ENCODE data around the gene PRRT2. TPM values are rescaled to one million over a fixed set of nuclear protein-coding genes. Genes with fewer than 3 reads are reported as not detected.

PRRT2 gene
- total and polyA plus RNA-seq, 8 donors = 0.35 to 3.2 (median 0.70) TPM

GRCh38 chr16:29864205-29864604 lies 52.2 kb downstream of the PRRT2 start:
- intact Hi-C loops (cut with DNase I) = loop anchor here in 1 of 3 donors (10.0 kb wide), 1 partner anchor 141 kb away; no protein-coding TSS in a partner anchor
- Histone ChIP-seq H3K4me1 (peaks cover 0 to 16% (median 11%) of the 10 kb centered on the region in 3 donors), H3K4me3 (no peak overlapping the region), H3K27me3 (no peaks in the 10 kb centered on the region), H3K27ac (no peak overlapping the region), H3K9me3 (no peaks in the 10 kb centered on the region), H3K36me3 (peaks cover 0 to 9% (median 0%) of the 10 kb centered on the region in 3 donors)
- TF ChIP-seq CTCF (IDR thresholded peaks at IDR 0.05) = no peak
- ATAC-seq (no peak), FAIRE-seq (no peak), DNase-seq (no peak)
- WGBS, 2 donors = 71% methylated on average over 9 of the region's 9 CpGs

Other genes starting within 250 kb of the PRRT2 start
- gene SPN, start 148.9 kb upstream of the PRRT2 start, total RNA-seq = 1 to 10 TPM in 3 of 6 donors, under 1 TPM in 3; 0.23 to 6.4 (median 1.3) TPM
- under 1 TPM; 0.16 to 0.49 TPM for gene SPN, start 148.9 kb upstream of the PRRT2 start, polyA plus RNA-seq
- 10 to 100 TPM; 16.3 to 29.7 (median 19.2) TPM for gene QPRT, start 133.0 kb upstream of the PRRT2 start, total RNA-seq
- 10 to 100 TPM in 1 of 2 donors, 1 to 10 TPM in 1; 8.2 to 15.1 TPM for gene QPRT, start 133.0 kb upstream of the PRRT2 start, polyA plus RNA-seq
- gene C16orf54, start 66.2 kb upstream of the PRRT2 start, total RNA-seq = 1 to 10 TPM in 2 of 6 donors, under 1 TPM in 3, not detected in 1; 0.24 to 1.5 (median 0.61) TPM
- gene C16orf54, start 66.2 kb upstream of the PRRT2 start, polyA plus RNA-seq = under 1 TPM; 0.23 to 0.26 TPM
- 1 to 10 TPM in 3 of 6 donors, under 1 TPM in 3; 0.06 to 3.1 (median 1.1) TPM for gene ZG16, start 33.9 kb upstream of the PRRT2 start, total RNA-seq
- gene ZG16, start 33.9 kb upstream of the PRRT2 start, polyA plus RNA-seq = 1 to 10 TPM in 1 of 2 donors, under 1 TPM in 1; 0.52 to 2.4 TPM
- 10 to 100 TPM in 4 of 6 donors, 1 to 10 TPM in 2; 7.7 to 17.4 (median 11.0) TPM for gene KIF22, start 21.4 kb upstream of the PRRT2 start, total RNA-seq
- gene KIF22, start 21.4 kb upstream of the PRRT2 start, polyA plus RNA-seq = 10 to 100 TPM; 43.1 to 51.2 TPM
- gene MAZ, start 5.7 kb upstream of the PRRT2 start, total RNA-seq = 100 to 1,000 TPM in 1 of 6 donors, 10 to 100 TPM in 5; 84.8 to 122 (median 96.2) TPM
- 100 to 1,000 TPM in 1 of 2 donors, 10 to 100 TPM in 1; 94.1 to 107 TPM for gene MAZ, start 5.7 kb upstream of the PRRT2 start, polyA plus RNA-seq
- gene PAGR1, start 4.0 kb downstream of the PRRT2 start, total RNA-seq = 10 to 100 TPM in 3 of 6 donors, 1 to 10 TPM in 3; 8.1 to 14.5 (median 10.4) TPM
- gene PAGR1, start 4.0 kb downstream of the PRRT2 start, polyA plus RNA-seq = 10 to 100 TPM; 34.5 to 34.7 TPM
- gene MVP, start 8.3 kb downstream of the PRRT2 start, total RNA-seq = 100 to 1,000 TPM in 2 of 6 donors, 10 to 100 TPM in 4; 58.8 to 123 (median 77.5) TPM
- gene MVP, start 8.3 kb downstream of the PRRT2 start, polyA plus RNA-seq = 100 to 1,000 TPM; 119 to 179 TPM
- gene CDIPT, start 51.0 kb downstream of the PRRT2 start, total RNA-seq = 10 to 100 TPM; 31.9 to 50.9 (median 37.3) TPM
- gene CDIPT, start 51.0 kb downstream of the PRRT2 start, polyA plus RNA-seq = 10 to 100 TPM; 52.7 to 69.8 TPM
- gene SEZ6L2, start 87.4 kb downstream of the PRRT2 start, total RNA-seq = 10 to 100 TPM; 14.7 to 29.4 (median 18.3) TPM
- gene SEZ6L2, start 87.4 kb downstream of the PRRT2 start, polyA plus RNA-seq = 10 to 100 TPM; 12.6 to 38.8 TPM
- gene ASPHD1, start 88.3 kb downstream of the PRRT2 start, total RNA-seq = 10 to 100 TPM in 1 of 6 donors, 1 to 10 TPM in 5; 3.8 to 11.2 (median 7.1) TPM
- gene ASPHD1, start 88.3 kb downstream of the PRRT2 start, polyA plus RNA-seq = 10 to 100 TPM; 11.9 to 21.2 TPM
- 10 to 100 TPM in 1 of 6 donors, 1 to 10 TPM in 5; 7.7 to 15.8 (median 9.0) TPM for gene KCTD13, start 114.0 kb downstream of the PRRT2 start, total RNA-seq
- gene KCTD13, start 114.0 kb downstream of the PRRT2 start, polyA plus RNA-seq = 10 to 100 TPM; 19.3 to 20.5 TPM
- 10 to 100 TPM; 58.3 to 79.8 (median 68.1) TPM for gene TMEM219, start 149.9 kb downstream of the PRRT2 start, total RNA-seq
- gene TMEM219, start 149.9 kb downstream of the PRRT2 start, polyA plus RNA-seq = 100 to 1,000 TPM; 112 to 114 TPM
- gene TAOK2, start 161.7 kb downstream of the PRRT2 start, total RNA-seq = 10 to 100 TPM; 13.5 to 26.1 (median 16.1) TPM
- gene TAOK2, start 161.7 kb downstream of the PRRT2 start, polyA plus RNA-seq = 10 to 100 TPM; 28.7 to 41.1 TPM
- 1 to 10 TPM; 4.4 to 9.5 (median 6.2) TPM for gene HIRIP3, start 183.4 kb downstream of the PRRT2 start, total RNA-seq
- gene HIRIP3, start 183.4 kb downstream of the PRRT2 start, polyA plus RNA-seq = 10 to 100 TPM in 1 of 2 donors, 1 to 10 TPM in 1; 9.5 to 16.8 TPM
- gene INO80E, start 184.0 kb downstream of the PRRT2 start, total RNA-seq = 10 to 100 TPM; 24.0 to 46.8 (median 30.1) TPM
- gene INO80E, start 184.0 kb downstream of the PRRT2 start, polyA plus RNA-seq = 100 to 1,000 TPM in 1 of 2 donors, 10 to 100 TPM in 1; 51.0 to 113 TPM
- 1 to 10 TPM in 1 of 6 donors, under 1 TPM in 5; 0.19 to 1.9 (median 0.40) TPM for gene DOC2A, start 198.8 kb downstream of the PRRT2 start, total RNA-seq
- gene DOC2A, start 198.8 kb downstream of the PRRT2 start, polyA plus RNA-seq = 1 to 10 TPM; 2.6 to 4.4 TPM
- gene C16orf92, start 211.0 kb downstream of the PRRT2 start, total RNA-seq = not detected
- gene C16orf92, start 211.0 kb downstream of the PRRT2 start, polyA plus RNA-seq = not detected
- under 1 TPM in 3 of 6 donors, not detected in 3; 0.20 to 0.28 (median 0.24) TPM for gene TLCD3B, start 219.1 kb downstream of the PRRT2 start, total RNA-seq
- 1 to 10 TPM in 1 of 2 donors, under 1 TPM in 1; 0.95 to 2.1 TPM for gene TLCD3B, start 219.1 kb downstream of the PRRT2 start, polyA plus RNA-seq

All from pancreas (tissue), 10 donors.